HG03097 (cell line): ENCODE measurements around the gene CLDN9.
"Not testable (repeated sequence)": the region's sequence is repeated elsewhere in the genome, so short reads cannot be mapped to it uniquely, and the experiment has no call there.

Experiments
- ATAC-seq: cut with Tn5 transposase; IDR thresholded peaks from one replicate; pipeline ENCODE4 v1.9.1; 2021; ENCODE audit not compliant: unreplicated experiment, low FRiP score

CLDN9 gene

GRCh38 chr16:3052571-3053329 is 40.0 kb downstream of the CLDN9 start:
- not testable (repeated sequence) for ATAC-seq

GRCh38 chr16:3053330-3053710 is 40.6 kb downstream of the CLDN9 start:
- ATAC-seq, result not testable (repeated sequence)

GRCh38 chr16:3054965-3055733 is 42.4 kb downstream of the CLDN9 start:
- ATAC-seq, result no peak

GRCh38 chr16:3055734-3056115 is 43.0 kb downstream of the CLDN9 start:
- not testable (repeated sequence) for ATAC-seq

- no peak for ATAC-seq
These were observed 43.8 kb downstream of the CLDN9 start for GRCh38 chr16:3056336-3057180.

GRCh38 chr16:3057181-3058138 is 44.7 kb downstream of the CLDN9 start:
- ATAC-seq, result no peak

GRCh38 chr16:3058139-3059030 is 45.7 kb downstream of the CLDN9 start:
- no peak for ATAC-seq

GRCh38 chr16:3059041-3059722 is 46.5 kb downstream of the CLDN9 start:
- peak; percentile 77 for ATAC-seq

GRCh38 chr16:3059723-3060242 is 47.1 kb downstream of the CLDN9 start:
- ATAC-seq, result no peak

- no peak for ATAC-seq
These were observed 47.8 kb downstream of the CLDN9 start for GRCh38 chr16:3060339-3061127.

- no peak for ATAC-seq
These were observed 49.8 kb downstream of the CLDN9 start for GRCh38 chr16:3062553-3062952.

GRCh38 chr16:3063625-3064386 is 51.1 kb downstream of the CLDN9 start:
- no peak for ATAC-seq
